Mesendoderm (in vitro differentiated cells): ENCODE measurements around the gene SCARF2.
"Not testable (repeated sequence)": the region's sequence is repeated elsewhere in the genome, so short reads cannot be mapped to it uniquely, and the experiment has no call there.

Experiments
- DNase-seq: peaks from one replicate; pipeline ENCODE4 v3.0.0; 2013
- H2AK5ac ChIP-seq: 2 replicates; pipeline ENCODE4 v1.6.1; 2013; ENCODE audit warnings: low read length, inconsistent platforms
- H2BK120ac ChIP-seq: 2 replicates; pipeline ENCODE4 v1.6.1; 2013; ENCODE audit warnings: low read depth, mild to moderate bottlenecking, low read length, moderate library complexity, mixed read lengths
- H2BK15ac ChIP-seq: replicated peaks from 2 replicates; pipeline ENCODE4 v1.6.1; 2013; ENCODE audit warnings: low read depth, mild to moderate bottlenecking, moderate library complexity
- H2BK5ac ChIP-seq: 2 replicates; pipeline ENCODE4 v1.6.1; 2013; ENCODE audit warnings: low read length, inconsistent platforms
- H3K18ac ChIP-seq: 2 replicates; pipeline ENCODE4 v1.6.1; 2013; ENCODE audit warnings: mild to moderate bottlenecking, low read length, mixed read lengths
- H3K23ac ChIP-seq: one replicate; pipeline ENCODE4 v1.6.1; 2013; ENCODE audit warnings: low read length
- H3K27ac ChIP-seq: 2 replicates; pipeline ENCODE4 v1.5.1; 2013; ENCODE audit warnings: low read depth, mild to moderate bottlenecking, inconsistent platforms, low read length, moderate library complexity
- H3K27me3 ChIP-seq: 2 replicates; pipeline ENCODE4 v1.6.1; 2013; ENCODE audit warnings: low read length, control low read depth, mild to moderate bottlenecking, inconsistent platforms; ENCODE audit not compliant: insufficient read depth, poor library complexity
- H3K36me3 ChIP-seq: 2 replicates; pipeline ENCODE4 v1.6.1; 2013; ENCODE audit warnings: low read length, inconsistent platforms; ENCODE audit not compliant: control insufficient read depth, insufficient read depth
- H3K4ac ChIP-seq: one replicate; pipeline ENCODE4 v1.6.1; 2013; ENCODE audit warnings: low read depth, mild to moderate bottlenecking, low read length, moderate library complexity
- H3K4me1 ChIP-seq: 2 replicates; pipeline ENCODE4 v1.6.1; 2013; ENCODE audit warnings: low read depth, low read length, inconsistent platforms; ENCODE audit not compliant: control insufficient read depth
- H3K4me2 ChIP-seq: 2 replicates; pipeline ENCODE4 v1.6.1; 2013; ENCODE audit warnings: low read length
- H3K4me3 ChIP-seq: 2 replicates; pipeline ENCODE4 v1.5.1; 2013; ENCODE audit warnings: mild to moderate bottlenecking, low read length
- H3K56ac ChIP-seq: one replicate; pipeline ENCODE4 v1.6.1; 2013; ENCODE audit warnings: low read length
- H3K79me1 ChIP-seq: 2 replicates; pipeline ENCODE4 v1.6.1; 2013; ENCODE audit warnings: low read length, inconsistent platforms
- H3K79me2 ChIP-seq: 2 replicates; pipeline ENCODE4 v1.6.1; 2013; ENCODE audit warnings: mild to moderate bottlenecking, low read length; ENCODE audit not compliant: control insufficient read depth, insufficient read depth
- H3K9ac ChIP-seq: 2 replicates; pipeline ENCODE4 v1.6.1; 2013; ENCODE audit warnings: low read length, inconsistent platforms
- H4K5ac ChIP-seq: one replicate; pipeline ENCODE4 v1.6.1; 2013; ENCODE audit warnings: low read length
- H4K8ac ChIP-seq: one replicate; pipeline ENCODE4 v1.6.1; 2013; ENCODE audit warnings: low read depth, mild to moderate bottlenecking, control low read depth, low read length, moderate library complexity
- WGBS: extraction: QIAGEN DNeasy Blood & Tissue Kit; methylation state at CpG from one replicate; pipeline ENCODE4 v1.1.7; 2013; ENCODE audit warnings: low lambda C conversion rate, missing lambda C conversion rate; ENCODE audit not compliant: insufficient coverage; ENCODE audit errors: extremely low coverage; 5-methylcytosine and 5-hydroxymethylcytosine counted together

Gene SCARF2

DNA sequence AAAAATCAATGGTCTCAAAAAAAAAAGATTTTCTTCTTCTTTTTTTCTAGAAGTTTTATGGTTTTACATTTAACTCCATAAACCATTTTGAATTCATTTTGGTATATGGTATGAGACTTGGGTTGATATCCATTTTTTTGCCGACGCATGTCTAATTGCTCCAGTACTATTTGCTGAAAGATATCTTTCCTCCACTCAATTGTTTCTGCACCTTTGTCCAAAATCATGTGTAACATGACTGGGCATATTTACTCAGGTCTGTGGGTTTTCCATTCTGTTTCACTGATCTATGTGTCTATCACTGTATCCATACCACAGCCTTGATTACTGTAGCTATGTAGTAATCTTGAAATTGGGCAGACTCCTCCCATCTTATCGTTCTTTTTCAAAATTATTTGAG lies 15.6 kb upstream of the SCARF2 start:
- Histone ChIP-seq H3K9ac (no peak overlapping the region), H3K4me3 (no peak overlapping the region), H3K79me2 (no peaks in the 10 kb centered on the region), H3K36me3 (no peaks in the 10 kb centered on the region), H3K27ac (no peak overlapping the region), H3K23ac (no peak overlapping the region), H3K27me3 (no peaks in the 10 kb centered on the region), H3K79me1 (no peaks in the 10 kb centered on the region), H2BK15ac (no peak overlapping the region), H3K56ac (no peak overlapping the region), H3K4me2 (no peak overlapping the region), H4K5ac (no peak overlapping the region), H3K18ac (no peak overlapping the region), H3K4me1 (peaks cover 2% of the 10 kb centered on the region), H2BK5ac (no peak overlapping the region), H3K4ac (no peak overlapping the region), H2AK5ac (no peak overlapping the region), H4K8ac (no peak overlapping the region), H2BK120ac (no peak overlapping the region)
- DNase-seq = no peak
- WGBS = no CpG with 5 or more reads among the region's 3 CpGs

DNA sequence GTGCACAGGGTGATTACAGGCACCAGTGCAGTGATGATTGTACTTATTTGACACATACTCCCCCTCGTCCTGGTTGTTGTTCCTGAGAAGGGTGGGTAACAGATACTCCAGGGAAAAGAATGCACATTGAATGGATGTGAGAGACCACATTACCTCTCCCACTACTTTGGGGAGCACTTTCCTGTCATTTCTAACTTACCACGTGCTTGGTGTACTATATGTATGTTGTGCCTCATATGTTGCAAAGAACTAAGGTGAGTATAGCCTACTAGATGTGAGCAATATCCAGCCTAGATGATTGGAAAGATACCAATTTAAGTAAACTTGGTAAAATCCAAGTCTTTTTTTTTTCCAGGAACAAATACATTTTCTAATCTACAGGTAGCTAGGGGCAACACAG lies 14.3 kb upstream of the SCARF2 start:
- H4K8ac ChIP-seq = no peak overlapping the region
- no peak overlapping the region for H2BK15ac ChIP-seq
- H3K4me3 ChIP-seq = no peak overlapping the region
- H3K79me1 ChIP-seq = no peaks in the 10 kb centered on the region
- no peak overlapping the region for H3K9ac ChIP-seq
- no peak overlapping the region for H2AK5ac ChIP-seq
- no peak overlapping the region for H3K18ac ChIP-seq
- no peaks in the 10 kb centered on the region for H3K36me3 ChIP-seq
- H3K4ac ChIP-seq = no peak overlapping the region
- H3K56ac ChIP-seq = no peak overlapping the region
- no peak overlapping the region for H2BK120ac ChIP-seq
- H2BK5ac ChIP-seq = no peak overlapping the region
- no peaks in the 10 kb centered on the region for H3K79me2 ChIP-seq
- no peak overlapping the region for H3K27ac ChIP-seq
- WGBS = no CpG with 5 or more reads among the region's 2 CpGs
- H3K23ac ChIP-seq = no peak overlapping the region
- H3K4me1 ChIP-seq = peaks cover 2% of the 10 kb centered on the region
- no peak overlapping the region for H3K4me2 ChIP-seq
- H3K27me3 ChIP-seq = no peaks in the 10 kb centered on the region
- no peak overlapping the region for H4K5ac ChIP-seq
- no peak for DNase-seq

DNA sequence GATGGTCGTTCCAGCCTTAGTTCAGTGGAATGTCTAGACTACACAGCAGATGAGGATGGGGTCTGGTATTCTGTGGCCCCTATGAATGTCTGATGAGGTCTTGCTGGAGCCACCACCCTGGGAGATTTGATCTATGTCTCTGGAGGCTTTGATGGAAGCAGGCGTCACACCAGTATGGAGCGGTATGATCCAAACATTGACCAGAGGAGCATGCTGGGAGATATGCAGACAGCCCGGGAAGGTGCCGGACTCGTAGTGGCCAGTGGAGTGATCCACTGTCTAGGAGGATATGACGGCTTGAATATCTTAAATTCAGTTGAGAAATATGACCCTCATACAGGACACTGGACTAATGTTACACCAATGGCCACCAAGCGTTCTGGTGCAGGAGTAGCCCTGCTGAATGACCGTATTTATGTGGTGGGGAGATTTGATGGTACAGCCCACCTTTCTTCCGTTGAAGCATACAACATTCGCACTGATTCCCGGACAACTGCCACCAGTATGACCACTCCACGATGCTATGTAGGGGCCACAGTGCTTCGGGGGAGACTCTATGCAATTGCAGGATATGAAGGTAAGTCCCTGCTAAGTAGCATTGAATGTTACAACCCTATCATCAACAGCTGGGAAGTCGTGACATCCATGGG lies 13.6 kb upstream of the SCARF2 start:
- not testable (repeated sequence) for H3K4ac ChIP-seq, H2BK5ac ChIP-seq, H4K8ac ChIP-seq, H3K4me2 ChIP-seq, H3K4me1 ChIP-seq, H3K18ac ChIP-seq, H2BK120ac ChIP-seq, H2AK5ac ChIP-seq, H3K27ac ChIP-seq, H3K9ac ChIP-seq, H3K23ac ChIP-seq, H4K5ac ChIP-seq, H3K79me1 ChIP-seq, H3K4me3 ChIP-seq, H3K36me3 ChIP-seq, H3K79me2 ChIP-seq, DNase-seq, H3K56ac ChIP-seq, H2BK15ac ChIP-seq, H3K27me3 ChIP-seq
- no CpG with 5 or more reads among the region's 15 CpGs for WGBS

DNA sequence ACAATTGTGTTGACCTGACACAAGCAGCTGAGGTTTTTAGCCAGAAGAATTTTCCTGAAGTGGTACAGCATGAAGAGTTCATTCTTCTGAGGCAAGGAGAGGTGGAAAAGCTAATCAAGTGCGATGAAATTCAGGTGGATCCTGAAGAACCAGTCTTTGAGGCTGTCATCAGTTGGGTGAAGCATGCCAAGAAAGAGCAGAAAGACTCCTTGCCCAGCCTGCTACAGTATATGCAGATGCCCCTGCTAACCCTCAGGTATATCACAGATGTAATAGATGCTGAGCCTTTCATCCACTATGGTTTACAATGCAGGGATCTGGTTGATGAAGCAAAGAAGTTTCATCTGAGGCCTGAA lies 12.9 kb upstream of the SCARF2 start:
- no CpG with 5 or more reads among the region's 1 CpG for WGBS

GRCh38 chr22:20449819-20450550 lies 12.4 kb upstream of the SCARF2 start:
- no CpG with 5 or more reads among the region's 19 CpGs for WGBS
- no peak for DNase-seq
- H3K27ac ChIP-seq = no peak overlapping the region

More for the DNA sequence above, 12.9 kb upstream of the SCARF2 start:
- no peak overlapping the region for H4K5ac ChIP-seq
- H3K23ac ChIP-seq = no peak overlapping the region
- no peaks in the 10 kb centered on the region for H3K4me1 ChIP-seq
- H3K9ac ChIP-seq = no peak overlapping the region
- H3K56ac ChIP-seq = no peak overlapping the region
- no peak overlapping the region for H3K18ac ChIP-seq
- no peak overlapping the region for H3K4me3 ChIP-seq
- no peaks in the 10 kb centered on the region for H3K79me2 ChIP-seq
- no peak overlapping the region for H2BK120ac ChIP-seq
- no peak overlapping the region for H2AK5ac ChIP-seq
- no peak overlapping the region for H3K4ac ChIP-seq
- H3K36me3 ChIP-seq = no peaks in the 10 kb centered on the region
- H3K27me3 ChIP-seq = no peaks in the 10 kb centered on the region
- H4K8ac ChIP-seq = no peak overlapping the region
- no peak overlapping the region for H2BK15ac ChIP-seq
- H3K79me1 ChIP-seq = no peaks in the 10 kb centered on the region
- no peak overlapping the region for H2BK5ac ChIP-seq
- no peak for DNase-seq
- H3K27ac ChIP-seq = no peak overlapping the region
- no peak overlapping the region for H3K4me2 ChIP-seq

More at GRCh38 chr22:20449819-20450550, 12.4 kb upstream of the SCARF2 start:
- Histone ChIP-seq H3K79me2 (no peaks in the 10 kb centered on the region), H3K4me3 (no peak overlapping the region), H3K9ac (no peak overlapping the region), H3K27me3 (no peaks in the 10 kb centered on the region), H3K4me2 (no peak overlapping the region), H3K79me1 (no peaks in the 10 kb centered on the region), H3K4ac (no peak overlapping the region), H2BK120ac (no peak overlapping the region), H2BK15ac (no peak overlapping the region), H3K18ac (no peak overlapping the region), H2BK5ac (no peak overlapping the region), H3K4me1 (no peaks in the 10 kb centered on the region), H4K5ac (no peak overlapping the region), H3K36me3 (no peaks in the 10 kb centered on the region), H3K56ac (no peak overlapping the region), H3K23ac (no peak overlapping the region), H2AK5ac (no peak overlapping the region), H4K8ac (no peak overlapping the region)
